ENCODE measurements around the gene HDAC4.

The HDAC4 gene

GRCh38 chr2:239096676-239097427 lies 304.0 kb downstream of the HDAC4 start:
- TF ChIP-seq CTCF (IDR thresholded peaks at IDR 0.05; ENCODE audit: insufficient read depth, low read depth, low read length, missing control alignments): no peak
- DNase-seq (ENCODE audit: low read depth): no peak
- no peak overlapping the region for H3K4me3 ChIP-seq (ENCODE audit: low read depth, low read length)

- no peak for DNase-seq (ENCODE audit: low read depth)
- no peak overlapping the region for H3K4me3 ChIP-seq (ENCODE audit: low read depth, low read length)
- TF ChIP-seq CTCF (IDR thresholded peaks at IDR 0.05; ENCODE audit: insufficient read depth, low read depth, low read length, missing control alignments): no peak
Observed at GRCh38 chr2:239095460-239096081, 305.2 kb downstream of the HDAC4 start.

GRCh38 chr2:239094867-239095266 lies 306.0 kb downstream of the HDAC4 start:
- TF ChIP-seq CTCF (IDR thresholded peaks at IDR 0.05; ENCODE audit: insufficient read depth, low read depth, low read length, missing control alignments): no peak
- H3K4me3 ChIP-seq (ENCODE audit: low read depth, low read length): no peak overlapping the region
- DNase-seq (ENCODE audit: low read depth): no peak

DNA sequence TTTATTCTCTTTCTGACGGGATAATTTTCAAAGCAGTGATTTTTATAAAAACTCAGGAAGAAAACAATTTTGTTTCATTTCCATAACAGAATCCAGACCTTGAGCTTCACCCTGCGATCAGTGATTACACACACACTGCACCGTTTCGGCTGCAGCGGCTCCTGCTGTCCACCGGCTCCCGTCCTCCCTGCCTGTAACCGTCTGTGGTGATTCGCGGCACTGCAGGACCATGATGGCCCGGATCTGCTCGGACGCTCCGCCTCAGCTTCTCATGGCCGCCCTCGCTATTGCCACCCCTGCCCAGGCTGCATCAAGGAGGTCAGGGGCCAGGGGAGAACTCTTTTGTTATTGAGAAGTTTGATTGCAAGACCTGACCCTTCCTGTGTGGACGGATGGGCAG lies 306.9 kb downstream of the HDAC4 start:
- TF ChIP-seq CTCF (IDR thresholded peaks at IDR 0.05; ENCODE audit: insufficient read depth, low read depth, low read length, missing control alignments): no peak
- DNase-seq (ENCODE audit: low read depth): no peak
- no peak overlapping the region for H3K4me3 ChIP-seq (ENCODE audit: low read depth, low read length)

GRCh38 chr2:239093542-239093941 lies 307.3 kb downstream of the HDAC4 start:
- no peak for DNase-seq (ENCODE audit: low read depth)
- H3K4me3 ChIP-seq (ENCODE audit: low read depth, low read length): no peak overlapping the region
- TF ChIP-seq CTCF (IDR thresholded peaks at IDR 0.05; ENCODE audit: insufficient read depth, low read depth, low read length, missing control alignments): no peak

DNA sequence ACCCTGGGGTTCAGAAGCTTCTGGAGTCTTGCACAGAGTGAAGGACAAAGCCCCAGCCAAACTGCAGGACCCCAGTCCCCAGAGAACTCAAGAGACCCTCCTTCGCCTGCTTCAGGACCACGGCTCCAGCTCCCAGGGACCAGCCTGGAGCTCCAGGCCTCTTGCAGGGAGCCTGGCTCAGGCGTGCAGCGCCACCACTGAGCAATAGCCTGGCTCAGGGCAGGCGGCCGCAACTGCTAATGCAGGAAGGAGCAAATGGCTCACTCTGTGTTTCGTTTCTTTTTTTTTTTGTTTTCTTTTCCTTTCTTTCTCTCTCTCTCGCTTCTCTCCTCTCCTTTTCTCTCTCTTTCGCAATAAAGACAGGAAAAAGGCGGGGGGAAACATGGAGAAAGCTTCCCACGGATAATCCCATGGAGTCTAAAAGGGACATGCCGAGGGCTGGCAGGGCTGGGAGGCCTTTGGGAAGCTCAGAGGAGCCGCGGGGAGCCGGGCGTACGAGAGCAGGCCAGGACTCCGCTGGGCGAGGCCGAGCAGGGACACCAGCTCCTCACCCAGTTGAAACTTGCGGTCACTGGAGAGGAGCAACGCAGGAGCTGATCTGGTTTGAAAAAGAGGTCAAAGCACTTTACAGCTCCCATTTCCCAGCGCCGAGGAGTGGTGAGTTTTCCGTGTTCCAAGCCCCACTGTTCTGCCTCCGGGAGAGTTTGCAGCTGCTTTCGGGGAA lies 308.1 kb downstream of the HDAC4 start:
- no peak overlapping the region for H3K4me3 ChIP-seq (ENCODE audit: low read depth, low read length)
- no peak for DNase-seq (ENCODE audit: low read depth)
- TF ChIP-seq CTCF (IDR thresholded peaks at IDR 0.05; ENCODE audit: insufficient read depth, low read depth, low read length, missing control alignments): no peak

Data from GM12865 (cell line).